GM12875 (cell line): ENCODE measurements around the gene KIF20B.

Experiments
- H3K4me3 ChIP-seq: one replicate; pipeline ENCODE4 v1.5.1; 2011; ENCODE audit warnings: low read depth, low read length, control low read depth
- TF ChIP-seq, protein P1 (sequence below): IDR thresholded peaks from 2 replicates; pipeline ENCODE4 v1.5.1; 2011; ENCODE audit warnings: low read depth, mild to moderate bottlenecking, control low read depth, inconsistent platforms, low read length, moderate library complexity, borderline replicate concordance; ENCODE audit not compliant: insufficient read depth

KIF20B gene

DNA sequence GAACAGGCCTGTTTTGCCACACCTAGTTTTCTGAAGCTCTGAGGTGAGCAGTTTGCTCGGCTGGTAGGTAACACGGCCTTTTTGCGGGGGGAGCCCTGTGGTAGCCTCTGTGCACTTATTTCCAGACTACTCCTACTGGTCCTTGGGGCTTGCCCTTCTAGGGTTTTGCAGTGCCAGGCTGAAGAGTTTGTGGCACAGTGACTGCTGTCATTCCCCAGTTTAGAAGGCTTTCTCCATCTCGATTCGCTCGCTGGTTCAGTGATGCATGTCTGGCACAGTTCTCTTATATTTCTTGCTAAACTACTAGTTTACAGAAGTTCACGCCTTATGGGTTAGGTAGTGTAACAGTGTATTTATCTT is 711 bp downstream of the KIF20B start:
- peak overlapping the region; percentile 79 for H3K4me3 ChIP-seq
- TF ChIP-seq, protein P1, sequence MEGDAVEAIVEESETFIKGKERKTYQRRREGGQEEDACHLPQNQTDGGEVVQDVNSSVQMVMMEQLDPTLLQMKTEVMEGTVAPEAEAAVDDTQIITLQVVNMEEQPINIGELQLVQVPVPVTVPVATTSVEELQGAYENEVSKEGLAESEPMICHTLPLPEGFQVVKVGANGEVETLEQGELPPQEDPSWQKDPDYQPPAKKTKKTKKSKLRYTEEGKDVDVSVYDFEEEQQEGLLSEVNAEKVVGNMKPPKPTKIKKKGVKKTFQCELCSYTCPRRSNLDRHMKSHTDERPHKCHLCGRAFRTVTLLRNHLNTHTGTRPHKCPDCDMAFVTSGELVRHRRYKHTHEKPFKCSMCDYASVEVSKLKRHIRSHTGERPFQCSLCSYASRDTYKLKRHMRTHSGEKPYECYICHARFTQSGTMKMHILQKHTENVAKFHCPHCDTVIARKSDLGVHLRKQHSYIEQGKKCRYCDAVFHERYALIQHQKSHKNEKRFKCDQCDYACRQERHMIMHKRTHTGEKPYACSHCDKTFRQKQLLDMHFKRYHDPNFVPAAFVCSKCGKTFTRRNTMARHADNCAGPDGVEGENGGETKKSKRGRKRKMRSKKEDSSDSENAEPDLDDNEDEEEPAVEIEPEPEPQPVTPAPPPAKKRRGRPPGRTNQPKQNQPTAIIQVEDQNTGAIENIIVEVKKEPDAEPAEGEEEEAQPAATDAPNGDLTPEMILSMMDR: no peak

DNA sequence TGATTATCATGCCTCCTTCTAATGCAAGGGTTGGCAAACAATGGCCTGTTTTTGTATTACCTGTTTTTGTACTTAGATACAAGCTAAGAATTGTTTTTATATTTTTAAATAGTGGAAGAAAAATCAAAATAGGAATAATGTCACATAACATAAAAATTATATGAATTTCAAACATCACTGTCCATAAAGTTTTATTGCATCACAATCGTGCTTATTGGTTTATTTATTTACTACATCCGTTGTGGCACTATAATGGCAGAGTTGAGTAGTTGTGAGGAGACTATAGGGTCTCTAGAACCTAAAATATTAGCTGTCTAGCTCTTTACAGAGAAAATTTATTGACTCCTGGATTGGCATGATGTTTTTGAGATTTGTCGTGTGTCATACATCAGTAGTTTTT is 4.1 kb downstream of the KIF20B start:
- H3K4me3 ChIP-seq: no peak overlapping the region
- TF ChIP-seq, protein P1: no peak

DNA sequence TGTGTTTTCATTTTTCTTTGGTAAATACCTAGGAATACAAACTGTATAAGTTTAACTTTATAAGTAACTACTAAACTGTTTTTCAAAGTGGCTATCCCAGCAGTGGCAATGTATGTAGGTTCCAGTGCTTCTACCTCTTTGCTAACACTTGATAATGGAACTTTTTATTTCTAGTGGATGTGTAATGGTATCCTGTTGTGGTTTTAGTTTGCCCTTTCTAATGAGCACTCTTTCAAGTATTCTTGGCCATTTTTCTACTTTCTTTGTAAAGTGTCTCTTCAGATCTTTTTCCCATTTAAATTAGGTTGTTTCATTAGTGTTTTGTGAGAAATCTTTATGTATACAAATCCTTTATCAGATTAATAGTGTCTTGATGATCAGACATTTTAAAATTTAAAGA is 4.6 kb downstream of the KIF20B start:
- no peak overlapping the region for H3K4me3 ChIP-seq
- TF ChIP-seq, protein P1: no peak

DNA sequence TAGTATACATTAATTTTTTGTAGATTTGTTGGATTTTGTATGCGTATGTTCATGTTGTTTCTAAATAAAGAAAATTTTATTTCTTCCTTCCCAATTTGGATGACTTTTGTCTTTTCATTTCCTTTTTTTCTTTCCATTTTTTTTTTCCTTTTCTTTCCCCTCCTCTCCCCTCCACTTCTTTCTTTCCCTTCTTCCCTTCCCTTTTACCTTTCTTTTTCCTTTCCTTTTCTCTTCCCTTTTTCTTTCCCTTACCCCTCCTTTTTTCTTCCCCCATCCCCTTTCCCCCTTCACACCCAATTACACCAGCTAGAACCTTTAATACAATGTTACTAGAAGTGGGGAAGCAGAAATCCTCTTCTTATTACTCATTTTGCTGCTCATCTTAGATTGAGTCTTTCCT is 6.0 kb downstream of the KIF20B start:
- TF ChIP-seq, protein P1: no peak
- H3K4me3 ChIP-seq: no peak overlapping the region

DNA sequence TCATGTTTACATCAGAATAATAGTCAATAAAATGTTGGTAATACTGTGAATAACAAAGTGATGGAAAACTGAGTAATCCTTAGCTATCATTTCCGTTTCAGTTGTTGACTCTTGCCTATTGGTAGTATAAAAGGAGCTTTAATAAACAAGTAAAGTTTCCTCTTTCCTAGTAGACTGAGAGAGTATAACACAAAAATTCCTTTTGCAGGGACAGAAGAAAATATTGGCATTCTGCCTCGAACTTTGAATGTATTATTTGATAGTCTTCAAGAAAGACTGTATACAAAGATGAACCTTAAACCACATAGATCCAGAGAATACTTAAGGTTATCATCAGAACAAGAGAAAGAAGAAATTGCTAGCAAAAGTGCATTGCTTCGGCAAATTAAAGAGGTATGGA is 9.4 kb downstream of the KIF20B start:
- TF ChIP-seq, protein P1: no peak
- no peak overlapping the region for H3K4me3 ChIP-seq

DNA sequence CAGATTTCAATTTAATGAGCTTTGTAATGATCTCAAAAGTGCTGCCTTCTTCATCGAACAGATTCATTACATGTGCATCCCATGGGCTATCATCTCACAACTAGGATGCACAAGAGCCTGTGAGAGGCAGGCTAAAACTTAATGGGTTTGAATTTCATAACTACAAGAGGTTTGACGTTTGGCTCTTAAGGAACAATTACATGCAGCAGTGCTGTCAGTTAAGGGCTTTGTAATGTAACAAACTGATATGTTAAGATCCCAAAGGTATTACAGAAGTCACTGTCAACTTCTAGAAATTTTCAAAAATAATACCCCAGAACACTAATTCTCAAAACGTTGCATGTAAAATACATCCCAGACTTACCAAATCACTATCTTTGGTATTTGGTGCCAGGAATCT is 33.2 kb downstream of the KIF20B start:
- H3K4me3 ChIP-seq: no peak overlapping the region
- TF ChIP-seq, protein P1: no peak

DNA sequence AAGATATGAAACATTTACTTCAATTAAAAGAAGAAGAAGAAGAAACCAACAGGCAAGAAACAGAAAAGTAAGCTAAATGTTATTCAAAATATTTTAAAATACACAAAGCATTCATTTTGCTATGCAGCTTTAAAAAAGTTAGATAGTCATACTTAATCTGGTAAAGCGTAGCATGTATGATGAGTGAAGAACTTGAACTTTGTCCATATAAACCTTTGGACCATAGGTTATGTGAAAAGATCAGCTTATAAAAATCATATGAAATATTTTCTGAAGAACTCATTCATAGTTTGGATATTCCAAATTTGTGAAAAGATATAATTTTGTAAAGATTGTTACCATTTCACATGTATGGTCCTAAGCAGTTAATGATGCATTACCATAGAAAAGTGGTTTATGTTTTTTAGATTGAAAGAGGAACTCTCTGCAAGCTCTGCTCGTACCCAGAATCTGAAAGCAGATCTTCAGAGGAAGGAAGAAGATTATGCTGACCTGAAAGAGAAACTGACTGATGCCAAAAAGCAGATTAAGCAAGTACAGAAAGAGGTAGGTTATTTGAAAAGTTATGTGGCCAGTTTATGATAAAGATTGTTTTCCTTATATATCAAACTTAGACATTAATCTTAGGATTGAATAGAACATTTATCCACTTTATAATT is 37.3 kb downstream of the KIF20B start:
- no peak overlapping the region for H3K4me3 ChIP-seq
- TF ChIP-seq, protein P1: no peak
